OCI-LY1 (cell line): ENCODE measurements around the gene THEMIS2.
"Not testable (repeated sequence)": the region's sequence is repeated elsewhere in the genome, so short reads cannot be mapped to it uniquely, and the experiment has no call there.

Experiments
- H2AFZ ChIP-seq: fragments of 200-600 bp; sonication (generic), shearing (Covaris generic); 2 replicates; pipeline ENCODE4 v1.6.0; 2014; ENCODE audit warnings: antibody characterized with exemption, mild to moderate bottlenecking, low read length
- H3F3A ChIP-seq: fragments of 200-600 bp; sonication (generic), shearing (Covaris generic); 2 replicates; pipeline ENCODE4 v1.6.0; 2014; ENCODE audit warnings: mild to moderate bottlenecking, antibody characterized with exemption, low read length, moderate library complexity; ENCODE audit not compliant: insufficient read depth
- H3K27ac ChIP-seq: fragments of 200-600 bp; sonication (generic); 2 replicates; pipeline ENCODE4 v1.5.1; 2014; ENCODE audit warnings: low read length, mixed run types, mild to moderate bottlenecking, low read depth; ENCODE audit not compliant: poor library complexity, severe bottlenecking
- H3K27me3 ChIP-seq: fragments of 200-600 bp; sonication (generic); 2 replicates; pipeline ENCODE4 v1.6.0; 2014; ENCODE audit warnings: antibody characterized with exemption, mild to moderate bottlenecking, low read length, moderate library complexity; ENCODE audit not compliant: insufficient read depth
- H3K36me3 ChIP-seq: fragments of 200-600 bp; sonication (generic); 2 replicates; pipeline ENCODE4 v1.6.1; 2014; ENCODE audit warnings: mild to moderate bottlenecking, antibody characterized with exemption, low read length, moderate library complexity, mixed read lengths; ENCODE audit not compliant: insufficient read depth
- H3K4me1 ChIP-seq: fragments of 200-600 bp; sonication (generic); 2 replicates; pipeline ENCODE4 v1.5.1; 2014; ENCODE audit warnings: mild to moderate bottlenecking, low read length, moderate library complexity; ENCODE audit not compliant: insufficient read depth, severe bottlenecking
- H3K4me2 ChIP-seq: fragments of 200-600 bp; sonication (generic), shearing (Covaris generic); 2 replicates; pipeline ENCODE4 v1.6.1; 2014; ENCODE audit warnings: low read length
- H3K4me3 ChIP-seq: fragments of 200-600 bp; sonication (generic); 2 replicates; pipeline ENCODE4 v1.5.1; 2014; ENCODE audit warnings: low read length, low read depth, mild to moderate bottlenecking, mixed read lengths; ENCODE audit not compliant: poor library complexity, severe bottlenecking
- H3K79me2 ChIP-seq: fragments of 200-600 bp; shearing (Covaris generic); 2 replicates; pipeline ENCODE4 v1.6.1; 2016; ENCODE audit warnings: mixed run types, low read length, mixed read lengths; ENCODE audit not compliant: insufficient read depth
- H3K9ac ChIP-seq: fragments of 200-600 bp; sonication (generic), shearing (Covaris generic); 2 replicates; pipeline ENCODE4 v1.6.1; 2014; ENCODE audit warnings: mild to moderate bottlenecking, low read length, mixed read lengths
- H3K9me2 ChIP-seq: fragments of 200-600 bp; sonication (generic), shearing (Covaris generic); 2 replicates; pipeline ENCODE4 v1.6.1; 2014; ENCODE audit warnings: low read depth, mild to moderate bottlenecking, low read length, mixed read lengths
- H3K9me3 ChIP-seq: fragments of 200-600 bp; shearing (Covaris generic); 2 replicates; pipeline ENCODE4 v1.6.1; 2014; ENCODE audit warnings: low read length, mixed read lengths
- H4K20me1 ChIP-seq: fragments of 200-600 bp; sonication (generic), shearing (Covaris generic); 2 replicates; pipeline ENCODE4 v1.6.0; 2016; ENCODE audit warnings: mild to moderate bottlenecking, low read length; ENCODE audit not compliant: insufficient read depth
- EZH2 ChIP-seq: fragments of 200-600 bp; sonication (generic), shearing (Covaris generic); IDR thresholded peaks from 2 replicates; pipeline ENCODE4 v1.8.0; 2017; ENCODE audit warnings: borderline replicate concordance, mixed run types, mild to moderate bottlenecking, antibody characterized with exemption, low read length, moderate library complexity, mixed read lengths
- TF ChIP-seq, protein P1 (sequence below): fragments of 200-600 bp; sonication (generic), shearing (Covaris generic); IDR thresholded peaks from 2 replicates; pipeline ENCODE4 v1.5.1; 2017; ENCODE audit warnings: mild to moderate bottlenecking, antibody characterized with exemption, low read length, moderate library complexity, mixed read lengths

Gene THEMIS2

DNA sequence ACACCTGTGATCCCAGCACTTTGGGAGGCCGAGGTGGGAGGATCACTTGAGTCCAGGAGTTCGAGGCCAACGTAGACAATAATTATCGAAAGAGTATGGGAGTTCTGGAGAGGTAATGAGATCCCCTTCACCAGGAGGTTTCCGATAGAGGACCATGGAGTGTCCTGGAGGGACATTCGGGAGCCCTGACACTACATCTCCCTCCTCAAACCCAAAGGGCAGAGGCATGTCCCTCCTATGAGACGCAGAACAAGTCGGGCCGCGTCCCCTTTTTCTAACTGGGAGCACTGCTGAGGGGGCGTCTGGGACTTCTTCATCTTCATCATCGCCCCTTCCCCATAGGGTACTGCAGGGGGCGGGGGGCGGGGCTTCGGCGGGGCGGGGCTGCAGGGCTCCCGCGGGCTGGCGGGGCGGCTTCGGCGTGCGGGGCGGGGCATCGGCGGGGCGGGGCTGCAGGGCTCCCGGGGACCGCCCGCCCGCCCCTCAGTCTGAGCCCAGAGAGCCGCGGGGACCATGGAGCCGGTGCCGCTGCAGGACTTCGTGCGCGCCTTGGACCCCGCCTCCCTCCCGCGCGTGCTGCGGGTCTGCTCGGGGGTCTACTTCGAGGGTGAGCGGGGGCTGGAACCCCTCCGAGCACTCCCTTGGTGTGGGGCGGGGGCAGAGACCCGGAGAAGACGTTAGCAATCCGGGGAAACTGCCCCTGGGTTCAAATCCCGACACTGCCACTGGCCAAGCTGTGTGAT lies at the start of gene THEMIS2:
Gene THEMIS2, plus strand, starts transcription at position 486 of the 743 bp plus-strand sequence. Its CDS starts 28 bp downstream, at position 514.
- no peak for TF ChIP-seq EZH2
- H3K27ac ChIP-seq = peak within 1 kb of the TSS; percentile 91
- H3K4me3 ChIP-seq = peak within 1 kb of the TSS; percentile 70
- H3K9me2 ChIP-seq = no peaks in the 10 kb centered on the region
- H3K4me1 ChIP-seq = peaks cover 69% of the 10 kb centered on the region
- H3K79me2 ChIP-seq = no peaks in the 10 kb centered on the region
- no peaks in the 10 kb centered on the region for H3K9me3 ChIP-seq
- no peaks in the 10 kb centered on the region for H3K27me3 ChIP-seq
- H3K4me2 ChIP-seq = peak within 1 kb of the TSS; percentile 77
- H3K9ac ChIP-seq = peak within 1 kb of the TSS; percentile 63; the same call in 1 of the 2 replicates
- no peaks in the 10 kb centered on the region for H3F3A ChIP-seq
- peaks cover 10% of the 10 kb centered on the region; the same call in 1 of the 2 replicates for H3K36me3 ChIP-seq
- H4K20me1 ChIP-seq = no peaks in the 10 kb centered on the region
- no peak within 1 kb of the TSS for H2AFZ ChIP-seq

DNA sequence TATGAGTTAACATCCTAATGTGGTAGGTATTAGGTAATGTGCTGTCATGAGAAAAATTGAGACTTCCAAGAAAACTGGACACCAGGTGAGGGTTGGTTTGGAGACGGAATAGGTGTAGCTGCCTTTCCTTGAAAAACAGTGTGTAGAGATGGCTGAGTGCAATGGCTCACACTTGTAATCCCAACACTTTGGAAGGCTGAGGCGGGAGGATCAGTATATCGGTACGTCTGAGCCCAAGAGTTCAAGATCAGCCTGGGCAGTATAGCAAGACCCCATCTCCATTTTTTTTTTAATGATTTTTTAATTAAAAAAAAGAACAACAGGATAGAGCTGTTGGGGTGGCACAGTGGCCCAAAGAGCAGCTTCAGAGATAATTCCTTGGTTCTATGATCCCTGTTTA lies 48.6 kb upstream of the THEMIS2 start:
- no peak overlapping the region for H3K9ac ChIP-seq
- H3K9me2 ChIP-seq = no peaks in the 10 kb centered on the region
- H3K36me3 ChIP-seq = peaks cover 32% of the 10 kb centered on the region
- no peaks in the 10 kb centered on the region for H4K20me1 ChIP-seq
- no peak overlapping the region for H3K4me3 ChIP-seq
- H3K9me3 ChIP-seq = no peaks in the 10 kb centered on the region
- no peak overlapping the region for H3K27ac ChIP-seq
- H3K4me2 ChIP-seq = no peak overlapping the region
- H3K4me1 ChIP-seq = no peaks in the 10 kb centered on the region
- TF ChIP-seq, protein P1, sequence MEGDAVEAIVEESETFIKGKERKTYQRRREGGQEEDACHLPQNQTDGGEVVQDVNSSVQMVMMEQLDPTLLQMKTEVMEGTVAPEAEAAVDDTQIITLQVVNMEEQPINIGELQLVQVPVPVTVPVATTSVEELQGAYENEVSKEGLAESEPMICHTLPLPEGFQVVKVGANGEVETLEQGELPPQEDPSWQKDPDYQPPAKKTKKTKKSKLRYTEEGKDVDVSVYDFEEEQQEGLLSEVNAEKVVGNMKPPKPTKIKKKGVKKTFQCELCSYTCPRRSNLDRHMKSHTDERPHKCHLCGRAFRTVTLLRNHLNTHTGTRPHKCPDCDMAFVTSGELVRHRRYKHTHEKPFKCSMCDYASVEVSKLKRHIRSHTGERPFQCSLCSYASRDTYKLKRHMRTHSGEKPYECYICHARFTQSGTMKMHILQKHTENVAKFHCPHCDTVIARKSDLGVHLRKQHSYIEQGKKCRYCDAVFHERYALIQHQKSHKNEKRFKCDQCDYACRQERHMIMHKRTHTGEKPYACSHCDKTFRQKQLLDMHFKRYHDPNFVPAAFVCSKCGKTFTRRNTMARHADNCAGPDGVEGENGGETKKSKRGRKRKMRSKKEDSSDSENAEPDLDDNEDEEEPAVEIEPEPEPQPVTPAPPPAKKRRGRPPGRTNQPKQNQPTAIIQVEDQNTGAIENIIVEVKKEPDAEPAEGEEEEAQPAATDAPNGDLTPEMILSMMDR = no peak
- no peak for TF ChIP-seq EZH2
- H2AFZ ChIP-seq = no peak overlapping the region
- peaks cover 10% of the 10 kb centered on the region; the same call in 1 of the 2 replicates for H3F3A ChIP-seq
- no peaks in the 10 kb centered on the region for H3K27me3 ChIP-seq
- no peaks in the 10 kb centered on the region for H3K79me2 ChIP-seq

- H4K20me1 ChIP-seq = no peaks in the 10 kb centered on the region
- TF ChIP-seq, protein P1 = no peak
- no peak for TF ChIP-seq EZH2
- no peak overlapping the region for H3K27ac ChIP-seq
- no peaks in the 10 kb centered on the region for H3K9me2 ChIP-seq
- H3K27me3 ChIP-seq = no peaks in the 10 kb centered on the region
- H3K4me1 ChIP-seq = no peaks in the 10 kb centered on the region
- no peaks in the 10 kb centered on the region for H3K79me2 ChIP-seq
- peaks cover 10% of the 10 kb centered on the region; the same call in 1 of the 2 replicates for H3F3A ChIP-seq
- no peak overlapping the region for H2AFZ ChIP-seq
- H3K36me3 ChIP-seq = peaks cover 27% of the 10 kb centered on the region
- H3K9me3 ChIP-seq = no peaks in the 10 kb centered on the region
- H3K4me3 ChIP-seq = no peak overlapping the region
- no peak overlapping the region for H3K9ac ChIP-seq
- H3K4me2 ChIP-seq = no peak overlapping the region
Measured at GRCh38 chr1:27824411-27824810, 47.9 kb upstream of the THEMIS2 start.

DNA sequence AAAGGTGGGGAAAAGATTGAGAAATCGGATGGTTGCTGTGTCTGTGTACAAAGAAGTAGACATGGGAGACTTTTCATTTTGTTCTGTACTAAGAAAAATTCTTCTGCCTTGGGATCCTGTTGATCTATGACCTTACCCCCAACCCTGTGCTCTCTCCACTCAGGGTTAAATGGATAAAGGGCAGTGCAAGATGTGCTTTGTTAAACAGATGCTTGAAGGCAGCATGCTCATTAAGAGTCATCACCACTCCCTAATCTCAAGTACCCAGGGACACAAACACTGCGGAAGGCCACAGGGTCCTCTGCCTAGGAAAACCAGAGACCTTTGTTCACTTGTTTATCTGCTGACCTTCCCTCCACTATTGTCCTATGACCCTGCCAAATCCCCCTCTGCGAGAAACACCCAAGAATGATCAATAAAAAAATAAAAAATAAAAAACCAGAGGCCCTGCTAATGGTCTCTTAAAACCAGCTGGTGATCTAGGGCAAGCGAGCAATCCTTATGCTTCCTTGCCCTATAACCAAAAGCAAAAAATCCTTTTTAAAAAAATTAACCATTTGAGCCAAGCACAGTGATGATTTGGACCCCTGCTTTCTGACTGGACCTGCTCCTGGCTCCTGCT lies 42.9 kb upstream of the THEMIS2 start:
- peak overlapping the region; percentile 89 for H3K4me2 ChIP-seq
- H3K4me1 ChIP-seq = peaks cover 22% of the 10 kb centered on the region
- H2AFZ ChIP-seq, H3K27me3 ChIP-seq, H3K9me3 ChIP-seq, H3K27ac ChIP-seq, H3F3A ChIP-seq, H3K9me2 ChIP-seq, H4K20me1 ChIP-seq: not testable (repeated sequence)
- H3K4me3 ChIP-seq = peak overlapping the region; percentile 91
- H3K36me3 ChIP-seq = peaks cover 22% of the 10 kb centered on the region
- peak overlapping the region; percentile 95 for H3K9ac ChIP-seq
- peaks cover 38% of the 10 kb centered on the region for H3K79me2 ChIP-seq
